ENCODE results near the gene MYPOP. TPM values are rescaled to one million over a fixed set of nuclear protein-coding genes. Genes with fewer than 3 reads are reported as not detected.

The MYPOP gene
- total and polyA plus RNA-seq, 9 of the 15 experiments (the other 6 are each of a cell fraction or from before 2014, with no cell fraction given), result 0.32 to 7.6 (median 1.6) TPM

DNA sequence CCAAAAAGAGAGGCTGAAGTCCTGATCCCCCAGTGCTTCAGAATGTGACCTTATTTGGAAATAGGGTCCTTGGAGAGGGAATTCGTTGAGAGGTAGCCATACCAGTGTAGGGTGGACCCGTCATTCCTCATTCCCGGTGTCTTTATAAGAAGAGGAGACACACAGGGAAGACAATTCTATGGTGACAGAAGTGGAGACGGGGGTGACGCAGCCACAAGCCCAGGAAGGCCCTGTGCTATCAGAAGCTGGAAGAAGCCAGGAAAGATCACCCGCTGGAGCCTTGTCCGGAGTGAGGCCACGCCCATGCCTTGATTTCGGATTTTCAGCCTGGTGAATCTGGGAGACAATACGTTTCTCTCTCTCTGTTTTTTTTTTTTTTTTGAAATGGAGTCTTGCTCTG is 2.6 kb upstream of the MYPOP start:
- no peak overlapping the region for H3K4me3 ChIP-seq
- ChIA-PET POLR2A (no interaction called here), CTCF (ENCODE audit: low intra/inter-chr PET ratio) (no interaction called here)
- intact Hi-C loops (cut with micrococcal nuclease) (no loop called here), in situ Hi-C loops (cut with MboI) (no loop called here)
- peaks cover 6 to 25% of the 10 kb centered on the region in 2 experiments; a peak in 4 of 5 replicates for H3K4me1 ChIP-seq (replicated peaks in 1 of 2; ENCODE audit: control insufficient read depth in 2 of 2, insufficient read depth in 2 of 2, low read length in 2 of 2)
- no peaks in the 10 kb centered on the region for H3K9me3 ChIP-seq (replicated peaks; ENCODE audit: control insufficient read depth, insufficient read depth, low read depth, low read length)
- ATAC-seq, result no peak
- TF ChIP-seq, protein P1, sequence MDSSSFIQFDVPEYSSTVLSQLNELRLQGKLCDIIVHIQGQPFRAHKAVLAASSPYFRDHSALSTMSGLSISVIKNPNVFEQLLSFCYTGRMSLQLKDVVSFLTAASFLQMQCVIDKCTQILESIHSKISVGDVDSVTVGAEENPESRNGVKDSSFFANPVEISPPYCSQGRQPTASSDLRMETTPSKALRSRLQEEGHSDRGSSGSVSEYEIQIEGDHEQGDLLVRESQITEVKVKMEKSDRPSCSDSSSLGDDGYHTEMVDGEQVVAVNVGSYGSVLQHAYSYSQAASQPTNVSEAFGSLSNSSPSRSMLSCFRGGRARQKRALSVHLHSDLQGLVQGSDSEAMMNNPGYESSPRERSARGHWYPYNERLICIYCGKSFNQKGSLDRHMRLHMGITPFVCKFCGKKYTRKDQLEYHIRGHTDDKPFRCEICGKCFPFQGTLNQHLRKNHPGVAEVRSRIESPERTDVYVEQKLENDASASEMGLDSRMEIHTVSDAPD (CRISPR knock-in tag; IDR thresholded peaks at IDR 0.05), result no peak
- H4K20me1 ChIP-seq (replicated peaks; ENCODE audit: control insufficient read depth, insufficient read depth, low read length), result no peaks in the 10 kb centered on the region
- no peaks in the 10 kb centered on the region for H3K27me3 ChIP-seq (ENCODE audit: control insufficient read depth in 2 of 2, insufficient read depth in 2 of 2, low read length in 2 of 2)
- DNase-seq (ENCODE audit: extremely low read depth in 1 of 4, low spot score in 3 of 4), result no peak
- H3K9me1 ChIP-seq (ENCODE audit: control insufficient read depth, insufficient read depth, low read length), result no peaks in the 10 kb centered on the region
- FAIRE-seq, result no peak
- H3K4me2 ChIP-seq (ENCODE audit: insufficient read depth, low read length), result no peak overlapping the region
- H3K9ac ChIP-seq (ENCODE audit: insufficient read depth in 1 of 2, low read depth in 2 of 2, low read length in 2 of 2), result no peak overlapping the region; a peak in 1 of 4 replicates
- no TSS peak for BruUV-seq (replicated peaks)
- H2AFZ ChIP-seq (ENCODE audit: low read depth, low read length), result no peak overlapping the region
- H3K79me2 ChIP-seq (ENCODE audit: control insufficient read depth, insufficient read depth, low read length), result peaks cover 17% of the 10 kb centered on the region
- no peak overlapping the region for H3K27ac ChIP-seq (ENCODE audit: extremely low read depth, low read depth, low read length)
- WGBS (ENCODE audit: insufficient coverage, low coverage, missing lambda C conversion rate), result 29% methylated on average over 10 of the region's 10 CpGs
- H3K36me3 ChIP-seq (ENCODE audit: control insufficient read depth, insufficient read depth, low read length), result peaks cover 10% of the 10 kb centered on the region
